GM12873 (cell line): ENCODE results near the gene BEST2.
A peak's percentile ranks its signal among the peaks of the same experiment; 100 is the strongest.

Experiments
- TF ChIP-seq, protein P1 (sequence below): IDR thresholded peaks from 2 replicates; pipeline ENCODE4 v1.5.1; 2012; ENCODE audit warnings: low read depth, mild to moderate bottlenecking, moderate library complexity, low read length, control low read depth; ENCODE audit not compliant: insufficient read depth; ENCODE audit errors: missing control alignments

Gene BEST2

DNA sequence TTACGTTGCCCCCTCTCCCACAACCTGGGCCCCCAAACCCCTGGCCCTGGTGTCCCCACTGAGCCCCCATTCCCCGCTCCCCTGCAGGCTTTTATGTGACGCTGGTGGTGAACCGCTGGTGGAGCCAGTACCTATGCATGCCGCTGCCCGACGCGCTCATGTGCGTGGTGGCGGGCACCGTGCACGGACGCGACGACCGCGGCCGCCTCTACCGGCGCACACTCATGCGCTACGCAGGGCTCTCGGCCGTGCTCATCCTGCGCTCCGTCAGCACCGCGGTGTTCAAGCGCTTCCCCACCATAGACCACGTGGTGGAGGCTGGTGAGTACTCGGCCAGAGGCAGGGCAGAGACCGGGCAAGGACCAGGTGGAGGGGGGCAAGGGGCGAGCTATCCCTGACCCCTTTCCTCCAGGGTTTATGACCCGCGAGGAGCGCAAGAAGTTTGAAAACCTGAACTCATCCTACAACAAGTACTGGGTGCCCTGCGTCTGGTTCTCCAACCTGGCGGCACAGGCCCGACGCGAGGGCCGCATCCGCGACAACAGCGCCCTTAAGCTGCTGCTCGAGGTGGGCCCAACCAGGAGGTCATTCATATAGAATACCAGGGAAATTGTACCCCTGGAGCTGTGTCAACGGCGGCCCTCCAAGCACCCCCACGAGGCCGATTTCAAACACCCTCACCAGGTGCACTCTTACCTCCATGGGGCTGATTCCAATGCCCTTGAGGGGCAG lies 3.0 kb downstream of the BEST2 start:
- TF ChIP-seq, protein P1, sequence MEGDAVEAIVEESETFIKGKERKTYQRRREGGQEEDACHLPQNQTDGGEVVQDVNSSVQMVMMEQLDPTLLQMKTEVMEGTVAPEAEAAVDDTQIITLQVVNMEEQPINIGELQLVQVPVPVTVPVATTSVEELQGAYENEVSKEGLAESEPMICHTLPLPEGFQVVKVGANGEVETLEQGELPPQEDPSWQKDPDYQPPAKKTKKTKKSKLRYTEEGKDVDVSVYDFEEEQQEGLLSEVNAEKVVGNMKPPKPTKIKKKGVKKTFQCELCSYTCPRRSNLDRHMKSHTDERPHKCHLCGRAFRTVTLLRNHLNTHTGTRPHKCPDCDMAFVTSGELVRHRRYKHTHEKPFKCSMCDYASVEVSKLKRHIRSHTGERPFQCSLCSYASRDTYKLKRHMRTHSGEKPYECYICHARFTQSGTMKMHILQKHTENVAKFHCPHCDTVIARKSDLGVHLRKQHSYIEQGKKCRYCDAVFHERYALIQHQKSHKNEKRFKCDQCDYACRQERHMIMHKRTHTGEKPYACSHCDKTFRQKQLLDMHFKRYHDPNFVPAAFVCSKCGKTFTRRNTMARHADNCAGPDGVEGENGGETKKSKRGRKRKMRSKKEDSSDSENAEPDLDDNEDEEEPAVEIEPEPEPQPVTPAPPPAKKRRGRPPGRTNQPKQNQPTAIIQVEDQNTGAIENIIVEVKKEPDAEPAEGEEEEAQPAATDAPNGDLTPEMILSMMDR = no peak

DNA sequence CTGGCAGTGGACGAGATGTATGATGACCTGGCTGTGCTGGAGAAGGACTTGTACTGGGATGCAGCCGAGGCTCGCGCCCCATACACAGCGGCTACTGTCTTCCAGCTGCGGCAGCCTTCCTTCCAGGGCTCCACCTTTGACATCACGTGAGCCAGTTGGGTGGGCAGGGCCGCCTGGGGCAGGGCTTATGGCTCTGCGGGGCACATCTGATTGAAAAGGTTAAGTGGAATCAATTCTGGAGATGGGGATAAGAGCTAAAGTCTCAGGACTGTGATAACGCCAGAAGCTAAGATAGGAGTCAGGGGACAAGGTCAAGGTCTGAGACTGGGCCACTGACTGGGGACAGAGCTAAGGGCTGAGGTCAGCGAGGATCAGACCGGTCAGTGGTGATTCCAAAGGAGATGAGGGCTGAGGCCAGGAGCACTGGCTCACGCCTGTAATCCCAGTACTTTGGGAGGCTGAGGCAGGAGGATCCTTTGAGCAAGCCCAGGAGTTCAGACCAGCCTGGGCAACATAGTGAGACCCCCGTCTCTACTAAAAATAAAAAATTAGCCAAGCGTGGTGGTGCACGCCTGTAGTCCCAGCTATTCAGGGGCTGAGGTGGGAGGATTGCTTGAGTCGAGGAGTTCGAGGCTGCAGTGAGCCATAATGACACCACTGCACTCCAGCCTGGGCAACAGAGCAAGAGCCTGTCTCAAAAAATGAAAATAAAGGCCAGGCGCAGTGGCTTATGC lies 4.7 kb downstream of the BEST2 start:
- TF ChIP-seq, protein P1 = no peak

DNA sequence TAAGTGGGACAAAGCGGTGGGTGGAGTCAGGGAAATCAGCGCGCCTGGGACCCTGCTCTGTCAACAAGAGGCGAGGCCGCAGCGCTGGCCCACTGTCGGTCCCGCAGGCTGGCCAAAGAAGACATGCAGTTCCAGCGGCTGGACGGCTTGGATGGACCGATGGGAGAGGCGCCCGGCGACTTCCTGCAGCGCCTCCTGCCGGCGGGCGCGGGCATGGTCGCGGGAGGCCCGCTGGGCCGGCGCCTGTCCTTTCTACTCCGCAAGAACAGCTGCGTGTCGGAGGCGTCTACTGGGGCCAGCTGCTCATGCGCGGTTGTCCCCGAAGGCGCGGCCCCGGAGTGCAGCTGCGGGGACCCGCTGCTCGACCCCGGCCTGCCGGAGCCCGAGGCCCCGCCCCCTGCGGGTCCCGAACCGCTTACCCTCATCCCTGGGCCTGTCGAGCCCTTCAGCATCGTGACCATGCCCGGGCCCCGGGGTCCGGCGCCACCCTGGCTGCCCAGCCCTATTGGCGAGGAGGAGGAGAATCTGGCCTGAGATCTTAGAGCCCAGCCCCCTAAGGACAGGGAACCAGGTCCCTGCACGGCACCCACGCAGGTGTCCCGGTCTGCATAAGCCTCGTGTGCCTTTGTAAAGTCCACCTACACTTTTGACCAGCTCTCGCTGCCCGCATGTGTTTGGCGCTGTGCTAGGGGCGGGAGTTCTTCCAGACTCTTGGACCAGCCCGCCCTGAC lies 6.1 kb downstream of the BEST2 start:
- TF ChIP-seq, protein P1 = peak; percentile 97

DNA sequence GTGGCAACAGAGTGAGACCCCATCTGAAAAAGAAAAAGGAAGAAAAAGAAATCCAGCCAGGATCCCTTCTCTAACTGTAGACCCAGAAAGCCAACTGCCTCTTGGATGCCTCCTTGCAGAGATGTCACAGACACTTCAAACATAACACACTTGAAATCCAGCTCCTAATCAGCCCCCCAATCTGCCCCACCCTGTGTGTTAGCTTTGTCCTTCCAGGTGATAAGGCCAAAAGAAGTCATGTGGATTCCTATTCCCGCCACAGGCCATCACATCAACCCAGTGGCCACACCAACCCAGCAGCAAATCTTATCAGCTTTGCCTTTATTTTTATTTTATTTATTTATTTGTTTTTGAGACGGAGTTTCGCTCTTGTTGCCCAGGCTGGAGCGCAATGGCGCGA lies 8.1 kb downstream of the BEST2 start:
- TF ChIP-seq, protein P1 = no peak

DNA sequence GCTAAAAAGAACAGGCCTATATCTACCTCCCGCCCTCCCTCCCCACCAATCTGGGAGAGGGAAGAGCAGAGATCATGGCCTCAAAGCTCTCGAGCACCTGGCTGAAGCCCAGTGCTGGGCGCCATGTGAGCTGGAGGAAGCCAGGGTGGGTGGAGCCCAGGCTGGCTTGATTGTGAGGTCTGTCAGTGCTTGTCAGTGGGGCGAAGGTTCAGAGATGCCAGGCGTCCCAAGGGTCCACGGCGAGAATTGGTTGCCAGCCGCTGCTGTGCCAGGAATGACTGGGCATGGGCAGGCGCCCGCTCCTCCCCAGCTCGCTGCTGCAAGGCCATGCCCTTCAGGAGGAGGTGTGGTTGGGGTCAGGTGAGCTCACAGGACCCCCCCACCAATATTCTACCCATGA lies 11.5 kb downstream of the BEST2 start:
- TF ChIP-seq, protein P1 = no peak

DNA sequence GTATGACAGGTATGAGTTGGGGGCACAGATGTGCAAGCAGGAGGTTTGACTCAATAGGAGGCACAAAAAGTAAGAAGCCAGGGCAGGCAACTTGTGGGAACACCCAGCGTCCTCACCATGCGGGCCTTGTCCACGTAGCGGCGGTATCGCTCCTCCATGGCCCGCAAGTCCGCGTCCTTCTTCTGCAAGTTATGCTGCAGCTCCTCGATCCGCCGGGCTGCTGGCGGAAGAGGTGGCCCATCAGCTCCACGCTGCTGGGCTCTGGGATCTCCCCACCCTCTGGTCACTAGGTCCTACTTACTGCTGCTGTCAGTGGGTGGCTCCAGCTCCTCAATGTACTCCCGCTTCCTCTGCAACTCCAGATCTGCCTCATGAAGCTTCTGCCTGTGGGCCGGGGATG lies 13.1 kb downstream of the BEST2 start:
- TF ChIP-seq, protein P1 = no peak

DNA sequence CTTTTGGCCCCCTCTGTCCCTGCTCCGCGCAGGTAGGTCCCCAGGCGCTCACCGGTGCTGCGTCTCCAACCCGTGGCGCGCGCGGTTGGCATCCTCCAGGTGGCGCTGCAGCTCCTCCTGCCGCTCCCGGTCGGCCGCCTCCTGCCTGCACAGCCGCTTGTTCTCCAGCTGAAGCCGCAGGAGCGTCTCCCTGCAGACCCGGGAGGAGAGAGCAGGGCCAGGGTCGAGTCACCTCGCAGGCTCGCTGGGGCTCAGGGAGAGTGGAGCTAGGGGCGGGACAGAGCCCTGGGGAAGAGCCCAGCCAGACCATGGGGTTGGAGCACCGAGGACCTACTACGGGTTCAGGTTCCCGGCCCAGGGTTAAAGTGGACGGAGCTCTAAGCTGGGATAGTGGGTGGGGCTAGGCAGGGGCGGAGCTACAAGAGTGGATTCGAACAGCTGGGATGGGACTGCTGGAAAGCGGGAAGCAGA lies 14.5 kb downstream of the BEST2 start:
- TF ChIP-seq, protein P1 = peak; percentile 76
